Keratinocyte (primary cell): ENCODE data around the gene TMPRSS3. TPM values are rescaled to one million over a fixed set of nuclear protein-coding genes. Genes with fewer than 3 reads are reported as not detected.

Experiments used
- DNase-seq: peaks from one replicate; pipeline ENCODE4 v3.0.0-alpha.2; 2011; ENCODE audit warnings: low read depth, missing footprints, low spot score
- FAIRE-seq: peaks from 2 replicates; lab custom pipeline; 2011; peaks lifted over from hg19 to GRCh38; lab: Jason Lieb, UNC
- H2AFZ ChIP-seq: 2 replicates; pipeline ENCODE4 v1.6.0; 2012; ENCODE audit warnings: low read length, control low read depth, inconsistent platforms; ENCODE audit not compliant: control insufficient read depth
- H3K27ac ChIP-seq: 2 replicates; pipeline ENCODE4 v1.5.1; 2011; ENCODE audit warnings: low read length; ENCODE audit not compliant: control insufficient read depth, insufficient read depth
- H3K27me3 ChIP-seq: 3 replicates; pipeline ENCODE4 v1.6.0; 2011; ENCODE audit warnings: low read length; ENCODE audit not compliant: control insufficient read depth, insufficient read depth; ENCODE audit errors: extremely low read depth
- H3K36me3 ChIP-seq, 2 experiments: 2 replicates in 1 of 2; 3 replicates in 1 of 2; pipeline ENCODE4 v1.5.1; 2011; ENCODE audit warnings: low read length in 2 of 2, mild to moderate bottlenecking in 1 of 2; ENCODE audit not compliant: control insufficient read depth in 2 of 2, insufficient read depth in 2 of 2; ENCODE audit errors: extremely low read depth in 1 of 2
- H3K4me1 ChIP-seq: 3 replicates; pipeline ENCODE4 v1.5.1; 2011; ENCODE audit warnings: low read length; ENCODE audit not compliant: control insufficient read depth, insufficient read depth; ENCODE audit errors: extremely low read depth
- H3K4me2 ChIP-seq: 3 replicates; pipeline ENCODE4 v1.6.0; 2011; ENCODE audit warnings: low read depth, low read length; ENCODE audit not compliant: control insufficient read depth, insufficient read depth; ENCODE audit errors: extremely low read depth
- H3K4me3 ChIP-seq, 3 experiments: fragments of 200-600 bp in 1 of 3; sonication (generic) in 1 of 3; 2 replicates in 2 of 3; 3 replicates in 1 of 3; pipeline ENCODE4 v1.5.1; 2011 to 2016; ENCODE audit warnings: low read length in 3 of 3, mild to moderate bottlenecking in 3 of 3, control low read depth in 2 of 3, inconsistent platforms in 1 of 3, low read depth in 1 of 3, mixed read lengths in 1 of 3, mixed run types in 1 of 3, moderate library complexity in 1 of 3; ENCODE audit not compliant: control insufficient read depth in 2 of 3, insufficient read depth in 2 of 3; ENCODE audit errors: extremely low read depth in 1 of 3
- H3K79me2 ChIP-seq: 2 replicates; pipeline ENCODE4 v1.6.0; 2012; ENCODE audit warnings: low read length; ENCODE audit not compliant: control insufficient read depth, insufficient read depth
- H3K9ac ChIP-seq: 3 replicates; pipeline ENCODE4 v1.6.0; 2011; ENCODE audit warnings: low read length; ENCODE audit not compliant: control insufficient read depth, insufficient read depth; ENCODE audit errors: extremely low read depth
- H3K9me1 ChIP-seq: 3 replicates; pipeline ENCODE4 v1.6.0; 2011; ENCODE audit warnings: low read length; ENCODE audit not compliant: control insufficient read depth, insufficient read depth; ENCODE audit errors: extremely low read depth
- H3K9me3 ChIP-seq: 2 replicates; pipeline ENCODE4 v1.5.1; 2012; ENCODE audit warnings: low read depth, low read length; ENCODE audit not compliant: control insufficient read depth
- H4K20me1 ChIP-seq: 3 replicates; pipeline ENCODE4 v1.6.0; 2011; ENCODE audit warnings: low read length; ENCODE audit not compliant: control insufficient read depth, insufficient read depth; ENCODE audit errors: extremely low read depth
- CTCF ChIP-seq, 3 experiments: IDR thresholded peaks in 1 of 3; conservative IDR thresholded peaks in 1 of 3; optimal IDR thresholded peaks in 1 of 3; 2 replicates in 2 of 3; 3 replicates in 1 of 3; pipeline versions ENCODE3 to v1.5.1; 2011; ENCODE audit warnings: low read length in 3 of 3, mild to moderate bottlenecking in 3 of 3, moderate library complexity in 2 of 3, control low read depth in 1 of 3, inconsistent platforms in 1 of 3; ENCODE audit not compliant: insufficient read depth in 2 of 3; ENCODE audit errors: extremely low read depth in 1 of 3
- EZH2 ChIP-seq: IDR thresholded peaks from one replicate; pipeline ENCODE4 v1.6.1; 2012; ENCODE audit warnings: inconsistent platforms, mild to moderate bottlenecking, low read length, moderate library complexity
- dilution Hi-C: fragments of 300-500 bp; cut with MboI; formaldehyde crosslinking; loops from one replicate; pipeline ENCODE4 v1.7.0; 2020; ENCODE audit warnings: low sequenced_read_pairs; ENCODE audit not compliant: extremely low pct_ligation_motif_present
- polyA plus RNA-seq, 5 experiments: library from polyadenylated mRNA; depleted of rRNA in 3 of 5; stranded (reverse) in 3 of 5; stranded (forward) in 1 of 5; unstranded in 1 of 5; fragments of >200 nt; gene quantifications; 1 replicate in 1 of 5; 2 replicates in 3 of 5; 3 replicates in 1 of 5; pipeline versions ENCODE4 v1.2.1 to v1.2.3, GENCODE V29; 2011 to 2012; ENCODE audit warnings: missing spikeins in 2 of 5, low read depth in 1 of 5, low replicate concordance in 1 of 5

The TMPRSS3 gene
- polyA plus RNA-seq, 1 donor (not counting 4 experiments of a cell fraction or from before 2014, with no cell fraction given) = not detected

- FAIRE-seq = no peak
- Histone ChIP-seq H3K9me1 (no peaks in the 10 kb centered on the region), H3K9me3 (no peaks in the 10 kb centered on the region), H3K36me3 (no peaks in the 10 kb centered on the region), H4K20me1 (no peaks in the 10 kb centered on the region), H3K79me2 (no peaks in the 10 kb centered on the region), H2AFZ (no peak overlapping the region), H3K4me1 (no peaks in the 10 kb centered on the region), H3K9ac (no peak overlapping the region), H3K4me2 (no peak overlapping the region), H3K27me3 (peaks cover 10% of the 10 kb centered on the region), H3K4me3 (no peak overlapping the region), H3K27ac (no peak overlapping the region)
- TF ChIP-seq CTCF (optimal IDR thresholded peaks at IDR 0.05 in 1 of 3, IDR thresholded peaks at IDR 0.05 in 1 of 3, conservative IDR thresholded peaks at IDR 0.05 in 1 of 3; ENCODE audit: extremely low read depth in 1 of 3, insufficient read depth in 2 of 3, low read length in 3 of 3) = no peak
- TF ChIP-seq EZH2 = no peak
- no peak for DNase-seq
- dilution Hi-C loops = no loop called here
Measured at GRCh38 chr21:42414553-42414927, 18.7 kb upstream of the TMPRSS3 start.

GRCh38 chr21:42414066-42414465, 18.2 kb upstream of the TMPRSS3 start:
- Histone ChIP-seq H3K9ac (no peak overlapping the region), H3K36me3 (no peaks in the 10 kb centered on the region), H2AFZ (no peak overlapping the region), H3K9me3 (no peaks in the 10 kb centered on the region), H3K9me1 (no peaks in the 10 kb centered on the region), H3K4me1 (no peaks in the 10 kb centered on the region), H3K4me2 (no peak overlapping the region), H3K27ac (no peak overlapping the region), H4K20me1 (no peaks in the 10 kb centered on the region), H3K27me3 (peaks cover 10% of the 10 kb centered on the region), H3K79me2 (no peaks in the 10 kb centered on the region), H3K4me3 (no peak overlapping the region)
- no peak for TF ChIP-seq EZH2
- TF ChIP-seq CTCF (optimal IDR thresholded peaks at IDR 0.05 in 1 of 3, IDR thresholded peaks at IDR 0.05 in 1 of 3, conservative IDR thresholded peaks at IDR 0.05 in 1 of 3; ENCODE audit: extremely low read depth in 1 of 3, insufficient read depth in 2 of 3, low read length in 3 of 3) = no peak
- no peak for DNase-seq
- dilution Hi-C loops = no loop called here
- FAIRE-seq = no peak
